Measurements from ENCODE around the gene LPCAT2. TPM values are rescaled to one million over a fixed set of nuclear protein-coding genes. Genes with fewer than 3 reads are reported as not detected.

Gene LPCAT2
- total RNA-seq, 2 donors from 2014 or later = 3.3 to 9.1 TPM

DNA sequence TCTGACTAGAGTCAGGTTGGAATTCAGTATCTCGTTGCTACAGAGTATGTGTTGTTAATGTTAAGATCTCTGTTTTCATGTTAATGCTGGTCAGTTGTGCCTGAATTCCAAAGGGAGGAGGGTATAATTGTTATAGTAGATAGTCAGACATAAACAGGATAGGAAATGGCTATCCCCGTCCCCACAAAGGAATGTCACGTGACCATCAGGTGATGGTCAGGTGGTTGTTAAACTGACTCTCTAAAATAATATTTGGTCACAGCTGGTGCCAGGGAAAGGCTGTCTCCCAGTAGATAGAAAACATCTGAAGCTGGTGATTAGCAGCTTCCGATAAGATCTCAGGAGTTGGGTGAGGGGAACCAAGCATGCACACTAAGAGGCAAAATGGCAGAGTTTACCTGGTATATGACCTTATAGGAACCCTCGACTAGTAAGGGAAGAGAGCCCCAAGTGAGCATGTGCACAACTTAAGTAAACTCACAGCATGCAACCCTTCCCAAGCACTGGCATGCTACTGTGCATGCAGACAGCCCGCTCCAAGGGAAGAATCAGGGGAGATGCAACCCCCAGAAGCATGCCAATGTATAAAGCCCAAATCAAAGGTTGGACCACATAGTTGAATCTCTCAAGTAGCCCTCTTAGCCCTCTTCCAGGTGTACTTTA, 119.6 kb downstream of the LPCAT2 start:
- H3K9me3 ChIP-seq = no peaks in the 10 kb centered on the region
- no peak for DNase-seq
- H3K4me1 ChIP-seq = peaks cover 4% of the 10 kb centered on the region
- H3K27ac ChIP-seq = no peak overlapping the region
- H3K36me3 ChIP-seq (replicated peaks in 1 of 2; ENCODE audit: insufficient read depth in 1 of 2, low read depth in 2 of 2) = no peaks in the 10 kb centered on the region
- WGBS, 2 donors = 74 to 79% methylated on average over 6 of the region's 6 CpGs
- no peak overlapping the region for H3K4me3 ChIP-seq
- ATAC-seq = no peak
- TF ChIP-seq, protein P1, sequence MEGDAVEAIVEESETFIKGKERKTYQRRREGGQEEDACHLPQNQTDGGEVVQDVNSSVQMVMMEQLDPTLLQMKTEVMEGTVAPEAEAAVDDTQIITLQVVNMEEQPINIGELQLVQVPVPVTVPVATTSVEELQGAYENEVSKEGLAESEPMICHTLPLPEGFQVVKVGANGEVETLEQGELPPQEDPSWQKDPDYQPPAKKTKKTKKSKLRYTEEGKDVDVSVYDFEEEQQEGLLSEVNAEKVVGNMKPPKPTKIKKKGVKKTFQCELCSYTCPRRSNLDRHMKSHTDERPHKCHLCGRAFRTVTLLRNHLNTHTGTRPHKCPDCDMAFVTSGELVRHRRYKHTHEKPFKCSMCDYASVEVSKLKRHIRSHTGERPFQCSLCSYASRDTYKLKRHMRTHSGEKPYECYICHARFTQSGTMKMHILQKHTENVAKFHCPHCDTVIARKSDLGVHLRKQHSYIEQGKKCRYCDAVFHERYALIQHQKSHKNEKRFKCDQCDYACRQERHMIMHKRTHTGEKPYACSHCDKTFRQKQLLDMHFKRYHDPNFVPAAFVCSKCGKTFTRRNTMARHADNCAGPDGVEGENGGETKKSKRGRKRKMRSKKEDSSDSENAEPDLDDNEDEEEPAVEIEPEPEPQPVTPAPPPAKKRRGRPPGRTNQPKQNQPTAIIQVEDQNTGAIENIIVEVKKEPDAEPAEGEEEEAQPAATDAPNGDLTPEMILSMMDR (IDR thresholded peaks at IDR 0.05) = no peak
- no peak for TF ChIP-seq POLR2A (IDR thresholded peaks at IDR 0.05)
- intact Hi-C loops (cut with DNase I) = no loop called here
- H3K27me3 ChIP-seq = no peaks in the 10 kb centered on the region

- DNase-seq = no peak
- H3K4me3 ChIP-seq = no peak overlapping the region
These were observed 121.9 kb downstream of the LPCAT2 start for GRCh38 chr16:55630774-55631173.

GRCh38 chr16:55632259-55632658, 123.4 kb downstream of the LPCAT2 start:
- H3K4me1 ChIP-seq = peaks cover 9% of the 10 kb centered on the region
- no peaks in the 10 kb centered on the region for H3K27me3 ChIP-seq
- intact Hi-C loops (cut with DNase I) = no loop called here
- no peak overlapping the region for H3K4me3 ChIP-seq
- no peaks in the 10 kb centered on the region for H3K9me3 ChIP-seq
- no peak overlapping the region for H3K27ac ChIP-seq
- TF ChIP-seq, protein P1 (IDR thresholded peaks at IDR 0.05) = no peak
- TF ChIP-seq POLR2A (IDR thresholded peaks at IDR 0.05) = no peak
- DNase-seq (no peak), ATAC-seq (no peak)
- no peaks in the 10 kb centered on the region for H3K36me3 ChIP-seq (replicated peaks in 1 of 2; ENCODE audit: insufficient read depth in 1 of 2, low read depth in 2 of 2)

More at GRCh38 chr16:55630774-55631173, 121.9 kb downstream of the LPCAT2 start:
- H3K9me3 ChIP-seq = no peaks in the 10 kb centered on the region
- H3K27me3 ChIP-seq = no peaks in the 10 kb centered on the region
- no peak for ATAC-seq
- H3K36me3 ChIP-seq (replicated peaks in 1 of 2; ENCODE audit: insufficient read depth in 1 of 2, low read depth in 2 of 2) = no peaks in the 10 kb centered on the region
- no peak for TF ChIP-seq POLR2A (IDR thresholded peaks at IDR 0.05)
- TF ChIP-seq, protein P1 (IDR thresholded peaks at IDR 0.05) = no peak
- H3K4me1 ChIP-seq = peaks cover 4% of the 10 kb centered on the region
- no peak overlapping the region for H3K27ac ChIP-seq
- intact Hi-C loops (cut with DNase I) = no loop called here

DNA sequence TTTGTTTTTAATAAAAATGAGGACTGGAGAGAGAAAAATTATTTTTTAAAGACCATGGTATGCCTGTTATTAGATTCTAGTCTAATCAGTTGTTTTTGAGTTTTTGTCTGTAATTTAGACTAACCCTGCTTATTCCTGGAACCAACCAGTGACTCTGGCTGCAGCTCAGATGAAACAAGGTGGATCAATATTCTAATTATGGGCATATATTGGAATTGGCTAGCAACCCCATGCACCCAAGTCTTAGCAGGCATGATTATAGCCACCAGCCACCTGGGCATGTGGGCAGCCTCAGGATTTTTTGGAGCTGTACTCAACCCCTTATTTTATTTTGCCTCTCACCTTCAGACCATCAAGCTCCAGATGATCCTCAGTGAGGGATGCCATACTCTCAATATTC, 125.3 kb downstream of the LPCAT2 start:
- no peak overlapping the region for H3K27ac ChIP-seq
- no peaks in the 10 kb centered on the region for H3K36me3 ChIP-seq (replicated peaks in 1 of 2; ENCODE audit: insufficient read depth in 1 of 2, low read depth in 2 of 2)
- no peak overlapping the region for H3K4me3 ChIP-seq
- H3K9me3 ChIP-seq = no peaks in the 10 kb centered on the region
- H3K4me1 ChIP-seq = peaks cover 12% of the 10 kb centered on the region
- TF ChIP-seq POLR2A (IDR thresholded peaks at IDR 0.05) = no peak
- TF ChIP-seq, protein P1 (IDR thresholded peaks at IDR 0.05) = no peak
- intact Hi-C loops (cut with DNase I) = no loop called here
- no peak for ATAC-seq
- H3K27me3 ChIP-seq = no peaks in the 10 kb centered on the region
- no peak for DNase-seq

Other genes starting within 250 kb of the LPCAT2 start
- gene IRX6, start 184.9 kb upstream of the LPCAT2 start, total RNA-seq = under 1 TPM in 1 of 2 donors, not detected in 1; 0.66 TPM
- gene MMP2, start 29.9 kb upstream of the LPCAT2 start, total RNA-seq = 10 to 100 TPM; 58.7 to 76.0 TPM
- gene CAPNS2, start 57.6 kb downstream of the LPCAT2 start, total RNA-seq = 1 to 10 TPM in 1 of 2 donors, not detected in 1; 1.0 TPM
- not detected for gene SLC6A2, start 146.9 kb downstream of the LPCAT2 start, total RNA-seq